ENCODE results near the gene PIM3.

The PIM3 gene

DNA sequence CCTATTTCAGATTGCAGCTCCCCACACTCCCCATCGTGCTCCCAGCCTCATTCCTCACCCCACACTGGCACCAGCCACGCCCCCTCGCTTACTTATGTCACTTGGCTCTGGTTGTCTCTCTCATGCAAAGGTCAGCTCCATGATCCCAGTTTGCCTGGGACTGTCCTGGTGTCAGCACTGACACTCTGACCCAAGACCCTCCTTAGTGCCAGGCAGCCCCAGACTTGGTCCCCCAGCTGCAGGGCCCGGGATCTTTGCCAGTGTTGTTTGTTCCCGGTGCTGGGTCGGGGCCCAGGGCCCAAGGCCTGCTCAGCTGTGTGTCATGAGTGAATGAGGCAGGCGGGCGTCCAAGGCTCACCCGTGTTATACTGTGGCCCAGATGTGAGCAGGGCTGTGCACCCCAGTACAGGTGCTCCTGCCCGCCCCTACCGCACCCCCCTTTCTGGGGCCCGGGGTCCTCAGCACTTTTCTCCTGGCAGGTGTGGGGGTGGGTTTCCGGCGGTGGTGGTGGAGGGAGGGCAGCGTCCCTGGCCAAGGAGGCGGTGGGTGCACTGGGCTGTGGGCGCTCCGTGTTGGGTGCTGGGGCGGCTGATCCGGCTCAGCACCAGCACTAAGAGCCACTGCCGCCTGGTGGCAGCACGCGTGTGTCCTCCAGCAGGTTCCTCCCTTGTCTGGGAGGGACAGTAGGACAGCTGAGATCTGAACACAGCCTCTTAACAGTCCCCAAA, 32.5 kb downstream of the PIM3 start:
- Histone ChIP-seq H3K79me2 (ENCODE audit: insufficient read depth, low read length) (no peaks in the 10 kb centered on the region), H3K27ac (ENCODE audit: low read depth, low read length) (no peak overlapping the region), H3K9ac (ENCODE audit: low read length) (no peak overlapping the region), H3K9me3 (ENCODE audit: insufficient read depth, low read length) (no peaks in the 10 kb centered on the region), H4K20me1 (ENCODE audit: low read depth, low read length) (no peaks in the 10 kb centered on the region), H3F3A (ENCODE audit: insufficient read depth) (no peaks in the 10 kb centered on the region), H3K9me2 (replicated peaks; ENCODE audit: insufficient read depth, low read length) (no peaks in the 10 kb centered on the region), H2AFZ (ENCODE audit: low read depth, low read length, severe bottlenecking) (no peak overlapping the region), H3K4me3 (ENCODE audit: insufficient read depth, low read length, poor library complexity, severe bottlenecking) (no peak overlapping the region), H3K27me3 (ENCODE audit: low read length) (no peaks in the 10 kb centered on the region), H3K36me3 (ENCODE audit: low read length) (no peaks in the 10 kb centered on the region), H3K4me2 (ENCODE audit: low read depth, low read length, poor library complexity, severe bottlenecking) (no peak overlapping the region)
- TF ChIP-seq EZH2phosphoT487 (conservative IDR thresholded peaks at IDR 0.05; ENCODE audit: low read length) = no peak
- TF ChIP-seq, protein P1, sequence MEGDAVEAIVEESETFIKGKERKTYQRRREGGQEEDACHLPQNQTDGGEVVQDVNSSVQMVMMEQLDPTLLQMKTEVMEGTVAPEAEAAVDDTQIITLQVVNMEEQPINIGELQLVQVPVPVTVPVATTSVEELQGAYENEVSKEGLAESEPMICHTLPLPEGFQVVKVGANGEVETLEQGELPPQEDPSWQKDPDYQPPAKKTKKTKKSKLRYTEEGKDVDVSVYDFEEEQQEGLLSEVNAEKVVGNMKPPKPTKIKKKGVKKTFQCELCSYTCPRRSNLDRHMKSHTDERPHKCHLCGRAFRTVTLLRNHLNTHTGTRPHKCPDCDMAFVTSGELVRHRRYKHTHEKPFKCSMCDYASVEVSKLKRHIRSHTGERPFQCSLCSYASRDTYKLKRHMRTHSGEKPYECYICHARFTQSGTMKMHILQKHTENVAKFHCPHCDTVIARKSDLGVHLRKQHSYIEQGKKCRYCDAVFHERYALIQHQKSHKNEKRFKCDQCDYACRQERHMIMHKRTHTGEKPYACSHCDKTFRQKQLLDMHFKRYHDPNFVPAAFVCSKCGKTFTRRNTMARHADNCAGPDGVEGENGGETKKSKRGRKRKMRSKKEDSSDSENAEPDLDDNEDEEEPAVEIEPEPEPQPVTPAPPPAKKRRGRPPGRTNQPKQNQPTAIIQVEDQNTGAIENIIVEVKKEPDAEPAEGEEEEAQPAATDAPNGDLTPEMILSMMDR (IDR thresholded peaks at IDR 0.05; ENCODE audit: insufficient read depth, low read length, poor library complexity, severe bottlenecking) = peak; percentile 78

DNA sequence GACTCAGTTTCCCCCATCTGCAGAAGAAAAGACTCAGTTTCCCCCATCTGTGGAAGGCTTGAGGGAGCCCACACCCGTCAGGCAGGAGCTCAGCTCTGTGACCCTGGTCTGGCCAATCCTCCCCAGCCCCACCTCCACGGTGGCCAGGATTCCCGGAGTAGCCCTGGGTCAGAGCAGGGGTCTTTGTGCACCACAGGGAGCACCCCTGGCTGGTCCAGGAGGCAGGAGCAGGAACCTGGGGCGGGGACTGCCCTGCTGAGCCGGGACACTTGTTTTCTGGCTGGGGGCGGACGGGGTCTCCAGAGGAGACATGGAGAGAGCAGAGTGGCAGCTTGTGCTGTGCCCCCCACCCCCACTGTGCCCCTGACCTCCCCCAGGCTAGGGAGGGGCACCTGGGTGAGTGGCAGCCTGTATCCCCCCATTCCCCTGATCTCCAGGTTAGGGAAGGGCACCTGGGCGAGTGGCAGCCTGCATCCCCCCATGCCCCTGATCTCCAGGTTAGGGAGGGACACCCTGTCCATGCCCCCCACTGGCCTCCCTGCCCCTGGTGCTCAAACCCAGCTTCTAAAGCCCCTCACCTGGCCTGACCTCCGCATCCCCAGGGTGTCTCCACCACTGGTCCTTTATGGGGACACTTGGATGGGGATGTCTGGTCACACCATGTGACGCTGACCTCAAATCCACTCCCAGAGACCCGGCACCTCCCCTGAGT, 33.2 kb downstream of the PIM3 start:
- no peaks in the 10 kb centered on the region for H3K27me3 ChIP-seq (ENCODE audit: low read length)
- H3K36me3 ChIP-seq (ENCODE audit: low read length) = no peaks in the 10 kb centered on the region
- no peaks in the 10 kb centered on the region for H4K20me1 ChIP-seq (ENCODE audit: low read depth, low read length)
- no peak for TF ChIP-seq EZH2phosphoT487 (conservative IDR thresholded peaks at IDR 0.05; ENCODE audit: low read length)
- TF ChIP-seq, protein P1 (IDR thresholded peaks at IDR 0.05; ENCODE audit: insufficient read depth, low read length, poor library complexity, severe bottlenecking) = no peak
- H3K4me2 ChIP-seq (ENCODE audit: low read depth, low read length, poor library complexity, severe bottlenecking) = no peak overlapping the region
- no peak overlapping the region for H3K27ac ChIP-seq (ENCODE audit: low read depth, low read length)
- no peak overlapping the region for H3K4me3 ChIP-seq (ENCODE audit: insufficient read depth, low read length, poor library complexity, severe bottlenecking)
- H2AFZ ChIP-seq (ENCODE audit: low read depth, low read length, severe bottlenecking) = no peak overlapping the region
- H3K9me3 ChIP-seq (ENCODE audit: insufficient read depth, low read length) = no peaks in the 10 kb centered on the region
- H3F3A ChIP-seq (ENCODE audit: insufficient read depth) = no peaks in the 10 kb centered on the region
- H3K9ac ChIP-seq (ENCODE audit: low read length) = no peak overlapping the region
- no peaks in the 10 kb centered on the region for H3K9me2 ChIP-seq (replicated peaks; ENCODE audit: insufficient read depth, low read length)
- H3K79me2 ChIP-seq (ENCODE audit: insufficient read depth, low read length) = no peaks in the 10 kb centered on the region

DNA sequence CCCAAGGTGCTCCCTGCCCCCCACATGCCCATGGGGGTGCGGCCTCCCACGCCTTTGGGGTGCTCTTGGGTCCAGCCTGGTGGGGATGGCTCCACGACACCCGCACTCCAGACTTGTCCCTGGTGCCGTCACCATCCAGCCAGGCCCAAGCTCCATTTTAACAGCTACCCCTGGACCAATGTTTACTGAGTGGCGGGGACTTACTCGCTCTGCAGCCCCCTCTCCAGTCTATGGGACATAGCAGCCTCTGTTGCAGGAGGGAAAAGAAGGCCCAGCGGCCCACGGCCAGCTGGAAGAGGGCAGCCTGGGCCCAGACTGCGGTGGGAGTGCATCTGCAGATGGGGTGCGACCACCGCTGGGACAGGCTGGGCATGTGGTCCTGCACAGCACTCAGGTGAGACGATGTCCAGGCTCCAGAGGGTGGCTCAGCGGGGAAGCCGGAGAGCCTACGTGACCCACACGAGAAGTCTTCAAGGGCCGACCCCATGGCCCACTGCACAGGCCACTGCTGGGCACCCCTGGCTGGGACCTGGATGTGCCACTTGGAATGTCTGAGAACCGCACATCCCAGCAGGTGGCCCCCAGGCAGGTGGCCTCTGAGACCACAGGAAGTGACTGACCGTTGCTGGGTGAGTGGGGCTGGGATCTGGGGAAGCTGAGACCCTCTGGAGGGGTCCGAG, 33.9 kb downstream of the PIM3 start:
- no peak overlapping the region for H3K27ac ChIP-seq (ENCODE audit: low read depth, low read length)
- no peaks in the 10 kb centered on the region for H3F3A ChIP-seq (ENCODE audit: insufficient read depth)
- no peaks in the 10 kb centered on the region for H3K79me2 ChIP-seq (ENCODE audit: insufficient read depth, low read length)
- no peak overlapping the region for H3K4me3 ChIP-seq (ENCODE audit: insufficient read depth, low read length, poor library complexity, severe bottlenecking)
- H3K9me3 ChIP-seq (ENCODE audit: insufficient read depth, low read length) = no peaks in the 10 kb centered on the region
- H3K9ac ChIP-seq (ENCODE audit: low read length) = no peak overlapping the region
- TF ChIP-seq, protein P1 (IDR thresholded peaks at IDR 0.05; ENCODE audit: insufficient read depth, low read length, poor library complexity, severe bottlenecking) = no peak
- TF ChIP-seq EZH2phosphoT487 (conservative IDR thresholded peaks at IDR 0.05; ENCODE audit: low read length) = no peak
- no peak overlapping the region for H2AFZ ChIP-seq (ENCODE audit: low read depth, low read length, severe bottlenecking)
- no peaks in the 10 kb centered on the region for H3K9me2 ChIP-seq (replicated peaks; ENCODE audit: insufficient read depth, low read length)
- H3K27me3 ChIP-seq (ENCODE audit: low read length) = no peaks in the 10 kb centered on the region
- H4K20me1 ChIP-seq (ENCODE audit: low read depth, low read length) = no peaks in the 10 kb centered on the region
- no peaks in the 10 kb centered on the region for H3K36me3 ChIP-seq (ENCODE audit: low read length)
- H3K4me2 ChIP-seq (ENCODE audit: low read depth, low read length, poor library complexity, severe bottlenecking) = no peak overlapping the region

Measured in SU-DHL-6 (cell line).